Measurements from ENCODE around the gene PDAP1. TPM values are rescaled to one million over a fixed set of nuclear protein-coding genes. Genes with fewer than 3 reads are reported as not detected.

PDAP1 gene
- total RNA-seq, 1 donor from 2014 or later, result 105 TPM

GRCh38 chr7:99404235-99404976 lies 4.0 kb downstream of the PDAP1 start:
- no peak overlapping the region for H3K4me3 Mint-ChIP-seq
- no peak for TF ChIP-seq CTCF (IDR thresholded peaks at IDR 0.05)
- intact Hi-C loops (cut with micrococcal nuclease), result loop anchor here (10.0 kb wide), 1 partner anchor 260 kb away; the partner anchor contains the start of gene SMURF1
- H3K27ac Mint-ChIP-seq, result no peak overlapping the region
- ATAC-seq (ENCODE audit: low read depth) (no peak), DNase-seq (no peak)
- H3K4me1 Mint-ChIP-seq, result peaks cover 43% of the 10 kb centered on the region
- H3K9me3 Mint-ChIP-seq, result no peaks in the 10 kb centered on the region
- H3K36me3 Mint-ChIP-seq (ENCODE audit: low read depth), result peaks cover 61% of the 10 kb centered on the region
- ChIA-PET CTCF (no interaction called here), POLR2A (interaction anchor here (0.7 to 1.7 kb wide), 3 partner anchors 11 to 33 kb away, joined by 3 to 6 read pairs (median 6); partner anchors contain the start of gene ARPC1B)
- H3K27me3 Mint-ChIP-seq, result no peaks in the 10 kb centered on the region

- intact Hi-C loops (cut with micrococcal nuclease), result loop anchor here (10.0 kb wide), 1 partner anchor 259 kb away; the partner anchor contains the start of gene SMURF1
- no peak overlapping the region for H3K4me3 Mint-ChIP-seq
- peak overlapping the region; percentile 8 for H3K27ac Mint-ChIP-seq
- ChIA-PET POLR2A (interaction anchor here (0.5 to 1.7 kb wide), 4 partner anchors 11 to 68 kb away, joined by 3 to 6 read pairs (median 4); partner anchors contain the start of gene ARPC1B), CTCF (no interaction called here)
- H3K9me3 Mint-ChIP-seq, result no peaks in the 10 kb centered on the region
- peaks cover 36% of the 10 kb centered on the region for H3K4me1 Mint-ChIP-seq
- H3K36me3 Mint-ChIP-seq (ENCODE audit: low read depth), result peaks cover 61% of the 10 kb centered on the region
- DNase-seq (no peak), ATAC-seq (ENCODE audit: low read depth) (no peak)
- no peak for TF ChIP-seq CTCF (IDR thresholded peaks at IDR 0.05)
- H3K27me3 Mint-ChIP-seq, result no peaks in the 10 kb centered on the region
These were observed 4.6 kb downstream of the PDAP1 start for GRCh38 chr7:99403764-99404163.

GRCh38 chr7:99402854-99403253 lies 5.5 kb downstream of the PDAP1 start:
- POLR2A ChIA-PET, result interaction anchor here (0.5 to 1.4 kb wide), 4 partner anchors 9 to 813 kb away, joined by 3 to 12 read pairs (median 4); no protein-coding TSS in a partner anchor
- H3K27ac Mint-ChIP-seq, result no peak overlapping the region
- intact Hi-C loops (cut with micrococcal nuclease), result loop anchor here (10.0 kb wide), 1 partner anchor 258 kb away; the partner anchor contains the start of gene SMURF1
- peaks cover 63% of the 10 kb centered on the region for H3K36me3 Mint-ChIP-seq (ENCODE audit: low read depth)
- peaks cover 32% of the 10 kb centered on the region for H3K4me1 Mint-ChIP-seq
- no peaks in the 10 kb centered on the region for H3K27me3 Mint-ChIP-seq
- no peak for DNase-seq
- H3K9me3 Mint-ChIP-seq, result no peaks in the 10 kb centered on the region
- no peak for TF ChIP-seq CTCF (IDR thresholded peaks at IDR 0.05)
- no peak overlapping the region for H3K4me3 Mint-ChIP-seq
- CTCF ChIA-PET, result no interaction called here
- no peak for ATAC-seq (ENCODE audit: low read depth)

GRCh38 chr7:99399597-99399996 lies 8.8 kb downstream of the PDAP1 start:
- POLR2A ChIA-PET, result interaction anchor here (0.6 to 2.9 kb wide), 4 partner anchors 9 to 44 kb away, joined by 3 to 18 read pairs (median 3); partner anchors contain the start of genes BUD31 and PDAP1
- no peak for ATAC-seq (ENCODE audit: low read depth)
- intact Hi-C loops (cut with micrococcal nuclease), result no loop called here

More at GRCh38 chr7:99399597-99399996, 8.8 kb downstream of the PDAP1 start:
- TF ChIP-seq CTCF (IDR thresholded peaks at IDR 0.05), result no peak
- DNase-seq, result no peak
- H3K27ac Mint-ChIP-seq, result peak overlapping the region; percentile 20
- H3K4me1 Mint-ChIP-seq, result peaks cover 13% of the 10 kb centered on the region
- no peak overlapping the region for H3K4me3 Mint-ChIP-seq
- no peaks in the 10 kb centered on the region for H3K27me3 Mint-ChIP-seq
- no peaks in the 10 kb centered on the region for H3K9me3 Mint-ChIP-seq
- CTCF ChIA-PET, result interaction anchor here (1.1 kb wide), 1 partner anchor 9 kb away, joined by 3 read pairs; the partner anchor contains the start of genes BUD31 and PDAP1
- H3K36me3 Mint-ChIP-seq (ENCODE audit: low read depth), result peaks cover 89% of the 10 kb centered on the region
